Cortex of kidney (tissue), 1 donor: ENCODE data around the gene CENPL.
"Not testable (repeated sequence)": the region's sequence is repeated elsewhere in the genome, so short reads cannot be mapped to it uniquely, and the experiment has no call there.

ENCODE experiments used
- DNase-seq: peaks from one replicate; lab custom pipeline; 2025; lab: John Stamatoyannopoulos, UW

Gene CENPL

GRCh38 chr1:173824315-173825081, at the start of gene CENPL, which contains the start of gene DARS2:
Gene CENPL, minus strand, starts transcription at chr1:173824883. Its CDS starts 13,584 bp downstream, at chr1:173811299.
Gene DARS2, plus strand, starts transcription at chr1:173824673. Its CDS starts 557 bp downstream, at chr1:173825230.
- DNase-seq, result peak; percentile 41

GRCh38 chr1:173871500-173871899, 46.8 kb upstream of the CENPL start:
- DNase-seq, result no peak

GRCh38 chr1:173871091-173871490, 46.4 kb upstream of the CENPL start:
- DNase-seq, result no peak

GRCh38 chr1:173870252-173871075, 45.8 kb upstream of the CENPL start:
- no peak for DNase-seq

- DNase-seq, result no peak
Measured at GRCh38 chr1:173869021-173869359, 44.3 kb upstream of the CENPL start.

GRCh38 chr1:173868266-173869020, 43.8 kb upstream of the CENPL start, which contains the start of gene ZBTB37:
Gene ZBTB37, plus strand, starts transcription at chr1:173868380. Its CDS starts 1,846 bp downstream, at chr1:173870226.
- DNase-seq, result peak; percentile 98

- DNase-seq, result peak; percentile 98
Measured at GRCh38 chr1:173867753-173868265, 43.1 kb upstream of the CENPL start, which contains the start of gene GAS5. Gene GAS5, minus strand, starts transcription at chr1:173867989.

- DNase-seq, result no peak
Measured at GRCh38 chr1:173867141-173867752, 42.6 kb upstream of the CENPL start.

GRCh38 chr1:173866413-173867115, 41.9 kb upstream of the CENPL start:
- DNase-seq, result no peak

GRCh38 chr1:173865468-173866164, 40.9 kb upstream of the CENPL start:
- DNase-seq, result no peak

GRCh38 chr1:173864179-173864867, 39.6 kb upstream of the CENPL start:
- no peak for DNase-seq

- no peak for DNase-seq
Measured at GRCh38 chr1:173863224-173864161, 38.8 kb upstream of the CENPL start.

- DNase-seq, result no peak
Measured at GRCh38 chr1:173862769-173863223, 38.1 kb upstream of the CENPL start.

GRCh38 chr1:173862146-173862768, 37.6 kb upstream of the CENPL start:
- not testable (repeated sequence) for DNase-seq

GRCh38 chr1:173861731-173862145, 37.1 kb upstream of the CENPL start:
- no peak for DNase-seq

GRCh38 chr1:173860065-173860464, 35.4 kb upstream of the CENPL start:
- DNase-seq, result no peak

- not testable (repeated sequence) for DNase-seq
Measured at GRCh38 chr1:173859547-173859946, 34.9 kb upstream of the CENPL start.
